CD4-positive, alpha-beta T cell treated with Interleukin-4 for 1 hour (primary cell): ENCODE measurements around the gene RPL32.
"Not testable (repeated sequence)": the region's sequence is repeated elsewhere in the genome, so short reads cannot be mapped to it uniquely, and the experiment has no call there.

ENCODE experiments used
- DNase-seq, 2 donors: peaks; one replicate each; pipeline ENCODE4 v3.0.0-alpha.2; 2020 to 2022

RPL32 gene

DNA sequence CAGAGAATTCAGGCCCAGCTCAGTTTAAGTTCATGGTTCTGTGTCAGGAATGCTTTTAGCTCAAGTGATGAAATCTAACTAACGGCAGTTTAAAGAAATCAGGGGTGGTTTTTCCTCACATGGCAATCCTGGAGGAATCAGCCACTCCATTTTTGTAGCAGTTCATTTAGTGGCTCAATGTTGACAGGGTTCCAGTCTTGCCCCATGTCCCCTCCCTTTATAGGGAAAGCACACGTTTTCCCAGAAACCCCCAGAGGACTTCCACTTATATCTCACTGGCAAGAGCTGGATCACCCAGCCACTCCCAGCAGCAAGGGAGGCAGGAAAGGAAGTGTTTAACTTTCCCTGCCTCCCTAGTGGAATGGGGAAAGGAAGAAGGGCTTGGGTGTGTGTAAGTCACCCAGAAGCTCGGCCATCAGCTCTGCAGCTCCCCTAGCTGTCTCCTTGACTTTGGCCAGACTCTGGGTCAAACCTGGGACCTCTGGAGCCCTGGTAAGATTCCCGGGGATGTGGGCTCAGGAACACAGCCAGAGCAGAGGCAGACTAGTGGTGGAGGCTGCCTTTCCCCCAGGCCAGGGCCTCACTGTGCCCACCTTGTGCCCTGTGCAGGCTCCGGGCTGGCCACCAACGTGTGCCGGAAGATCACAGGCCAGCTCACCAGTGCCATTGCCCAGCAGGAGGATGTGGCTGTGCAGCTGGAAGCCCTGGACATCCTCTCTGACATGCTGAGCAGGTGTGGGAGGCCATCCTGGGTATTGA lies 33.6 kb downstream of the RPL32 start:
- DNase-seq, result no peak

DNA sequence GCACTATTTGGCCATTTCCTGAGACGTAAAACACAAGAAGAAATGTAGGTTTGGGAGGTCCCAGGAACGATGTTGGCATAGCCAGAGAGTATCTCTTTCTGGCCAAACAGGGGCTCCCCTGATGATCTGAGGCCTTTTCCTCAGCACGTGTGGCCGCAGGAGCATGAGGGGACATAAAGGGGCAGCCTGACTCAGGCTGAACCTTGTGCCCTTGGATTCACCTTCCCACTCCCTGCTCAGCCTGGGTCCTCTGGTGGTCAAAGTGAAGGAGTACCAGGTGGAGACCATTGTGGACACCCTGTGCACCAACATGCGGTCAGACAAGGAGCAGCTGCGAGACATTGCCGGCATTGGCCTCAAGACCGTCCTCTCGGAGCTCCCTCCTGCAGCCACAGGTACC lies 34.3 kb downstream of the RPL32 start:
- no peak for DNase-seq

DNA sequence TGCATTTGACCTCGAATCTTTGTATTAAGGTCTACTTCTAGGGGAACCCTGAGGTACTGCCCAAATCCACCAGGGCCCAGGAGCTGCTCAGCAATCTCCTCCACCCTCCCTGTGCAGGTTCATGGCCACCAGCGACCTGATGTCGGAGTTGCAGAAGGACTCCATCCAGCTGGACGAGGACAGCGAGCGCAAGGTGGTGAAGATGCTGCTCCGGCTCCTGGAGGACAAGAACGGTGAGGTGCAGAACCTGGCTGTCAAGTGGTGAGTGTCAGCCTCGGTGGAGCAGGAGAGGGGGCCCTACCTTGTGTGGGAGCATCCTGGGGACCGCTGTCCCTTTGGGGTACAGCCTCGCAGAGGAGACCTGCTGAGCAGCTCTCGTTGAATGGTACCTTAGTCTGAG lies 38.0 kb downstream of the RPL32 start:
- DNase-seq, result no peak

DNA sequence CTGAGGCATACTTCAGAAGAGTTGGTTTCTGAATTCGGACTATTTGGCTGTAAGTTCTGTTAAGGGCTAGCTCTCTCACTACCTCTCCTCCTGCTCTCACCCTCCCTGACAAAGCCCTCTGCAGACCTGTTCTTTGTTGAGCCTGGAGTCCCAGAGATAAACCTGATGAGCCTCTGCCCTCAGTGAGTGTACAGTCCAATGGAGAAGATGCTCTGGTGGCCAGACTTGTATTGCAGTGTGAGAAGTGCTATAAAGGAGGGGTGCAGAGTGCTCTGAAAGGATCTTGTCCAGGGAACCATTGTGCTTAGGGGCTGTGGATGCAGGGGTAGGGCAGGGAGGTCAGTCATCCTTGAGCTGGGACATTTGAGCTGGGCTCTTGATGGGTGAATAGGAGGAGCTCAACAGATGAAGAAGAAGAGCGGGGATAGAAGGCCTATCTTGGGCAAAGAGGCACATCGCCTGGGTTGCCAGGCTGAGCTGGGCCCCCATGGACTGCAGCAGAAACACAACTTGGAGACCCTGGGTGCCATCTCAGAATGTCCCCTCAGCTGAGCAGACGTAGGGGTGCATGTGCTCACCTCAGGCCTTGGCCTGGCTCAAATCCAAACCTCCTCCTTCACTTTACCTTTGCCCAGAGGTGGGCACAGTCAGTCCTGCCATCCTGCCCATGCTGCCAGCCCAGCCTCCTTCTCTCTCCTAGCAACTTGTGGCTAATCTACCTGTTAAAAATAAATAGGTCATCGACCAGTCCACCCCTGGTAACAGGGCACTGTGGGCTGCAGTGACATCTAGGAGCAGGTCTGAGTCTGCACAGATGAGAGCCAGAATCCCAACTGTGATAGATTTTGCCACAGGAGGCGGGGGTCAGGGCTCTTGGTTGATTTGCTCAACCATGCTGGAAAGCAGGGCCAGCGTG lies 41.6 kb downstream of the RPL32 start:
- DNase-seq, result no peak

DNA sequence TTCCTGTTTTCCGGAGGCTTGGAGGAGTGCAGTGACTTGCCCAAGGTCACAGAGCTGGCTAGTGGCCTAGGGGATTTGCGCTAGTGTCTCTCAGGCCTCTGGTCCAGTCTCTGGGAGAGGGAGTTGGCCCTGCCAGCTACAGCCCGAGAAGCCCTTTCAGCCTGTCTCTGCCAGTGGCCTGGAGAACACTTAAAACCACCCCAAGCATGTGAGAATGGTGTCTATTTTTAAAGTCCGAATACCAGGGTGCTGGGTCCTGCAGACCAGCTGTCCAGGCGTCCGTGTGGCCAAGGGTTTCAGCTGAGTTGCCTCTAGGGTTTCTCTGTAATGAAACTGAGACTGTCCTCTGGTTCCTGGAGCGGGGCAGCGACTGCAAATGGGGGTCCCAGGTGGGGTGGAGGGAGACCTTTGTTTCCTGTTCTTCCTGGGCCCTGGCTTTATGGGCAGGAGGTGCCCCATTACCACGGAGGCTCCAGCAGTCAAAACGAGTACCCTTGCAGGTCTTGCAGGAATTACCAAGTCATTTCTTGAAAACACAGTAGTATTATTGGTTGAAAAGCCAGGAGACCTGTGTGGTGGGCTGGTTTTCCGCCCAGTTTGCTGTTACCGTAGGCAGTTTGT lies 42.7 kb downstream of the RPL32 start:
- no peak for DNase-seq

DNA sequence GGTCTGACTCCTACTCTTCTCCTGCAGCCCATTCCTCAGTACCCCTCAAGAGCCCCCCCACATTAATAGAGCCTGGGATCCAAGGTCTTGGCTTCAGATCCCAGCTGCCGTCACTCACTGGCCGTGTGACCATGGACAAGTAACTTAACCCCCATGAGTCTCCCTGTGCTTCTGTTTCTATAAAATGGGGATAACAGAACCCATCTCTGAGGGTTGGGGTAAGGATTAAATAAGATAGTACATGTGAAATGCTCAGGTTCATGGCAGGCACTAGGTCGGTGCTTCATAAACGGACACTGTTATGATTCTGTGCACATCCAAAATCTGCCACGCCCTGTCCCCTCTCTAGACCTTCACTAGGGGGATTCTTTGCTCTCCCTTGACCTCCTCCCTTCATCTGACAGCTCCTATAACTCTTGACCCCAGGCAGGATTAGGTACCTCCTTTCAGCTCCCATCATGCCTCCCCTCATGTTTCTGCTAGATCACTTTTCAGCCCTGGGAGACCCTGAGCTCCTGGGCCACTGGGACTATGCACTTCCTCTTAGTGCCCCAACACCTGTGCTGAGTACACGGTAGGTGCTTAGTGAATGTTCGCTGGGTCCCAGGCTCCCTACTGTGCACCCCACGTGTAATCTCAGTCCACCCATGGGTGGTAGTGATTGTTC lies 43.3 kb downstream of the RPL32 start:
- no peak for DNase-seq

DNA sequence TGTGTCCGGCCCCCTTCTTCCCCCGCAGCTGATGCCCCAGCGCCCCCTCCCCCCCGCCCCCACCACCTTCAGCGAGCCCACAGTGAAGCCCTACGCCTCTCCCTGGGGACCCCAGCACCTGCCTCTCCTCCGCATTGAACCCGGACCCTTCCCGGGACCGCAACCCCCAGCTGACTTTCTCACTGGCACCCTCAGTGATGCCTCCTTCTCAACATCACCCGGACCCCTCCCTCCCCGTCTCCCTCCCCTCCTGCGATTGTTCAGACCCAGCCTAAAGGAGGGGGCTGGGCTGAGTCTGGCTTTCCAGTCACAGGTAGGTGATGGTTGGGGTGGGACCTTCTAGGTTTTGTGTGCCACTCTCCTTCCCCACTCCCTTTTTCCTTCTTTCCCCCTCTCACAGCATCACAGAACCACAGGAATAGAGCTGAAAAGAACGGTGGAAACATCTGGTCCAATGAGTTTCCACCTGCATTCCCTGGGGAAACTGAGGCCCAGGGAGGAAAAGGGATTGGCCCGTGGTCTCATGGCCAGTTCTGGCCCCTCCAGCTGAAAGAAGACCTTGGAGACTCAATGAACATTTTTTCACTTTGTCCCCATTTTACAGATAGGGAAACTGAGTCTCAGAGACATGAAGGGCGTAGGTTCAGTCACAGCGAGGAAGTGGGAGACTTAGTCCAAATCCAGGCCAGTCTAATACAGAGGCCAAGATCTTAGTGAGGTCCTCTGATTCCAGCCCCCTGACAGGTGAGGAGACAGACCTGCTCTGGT lies 44.1 kb downstream of the RPL32 start:
- DNase-seq, result no peak

DNA sequence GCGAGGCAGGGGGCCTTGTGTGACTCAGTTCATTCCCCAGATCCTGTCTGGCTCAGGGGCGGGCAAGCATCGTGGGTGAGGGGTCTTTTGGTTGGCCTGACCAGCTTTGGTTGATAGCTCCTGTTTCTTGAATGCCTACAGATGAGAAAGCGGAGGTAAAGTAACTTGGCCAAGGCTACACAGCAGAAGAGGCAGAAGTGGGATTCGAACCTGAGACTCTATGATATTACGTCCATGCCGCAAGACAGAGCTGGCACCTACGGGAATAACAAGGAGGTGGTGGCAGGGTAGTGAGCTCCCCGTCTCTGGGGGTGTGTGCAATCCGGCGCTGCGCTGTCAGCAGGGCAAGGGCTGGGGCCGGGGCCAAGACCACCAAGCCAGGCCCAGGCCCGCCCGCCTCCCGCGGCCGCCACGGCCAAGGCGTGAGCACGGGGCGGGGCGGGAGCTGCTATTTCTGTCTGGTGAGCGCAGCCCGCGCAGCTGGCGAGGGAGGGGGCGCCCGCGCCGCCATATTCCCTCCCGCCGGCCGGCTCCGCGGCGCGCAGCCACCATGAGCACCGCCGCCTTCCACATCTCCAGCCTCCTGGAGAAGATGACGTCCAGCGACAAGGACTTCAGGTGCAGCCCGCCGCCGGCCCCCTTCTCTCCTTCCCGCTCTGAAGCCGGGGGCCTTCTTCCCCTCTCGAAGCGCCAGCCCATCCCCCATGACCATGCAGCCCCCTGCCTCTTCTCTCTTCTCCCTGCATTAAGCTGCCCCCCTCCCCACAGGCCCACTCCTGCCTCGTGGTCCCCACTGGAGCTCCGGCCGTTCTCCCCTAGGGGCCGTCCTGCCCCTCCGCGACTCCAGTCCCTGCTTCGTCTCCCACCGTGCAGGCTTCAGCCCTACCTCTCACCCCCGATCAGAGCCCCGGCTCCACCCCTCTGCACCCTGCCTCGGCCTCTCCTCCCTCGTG lies 44.9 kb downstream of the RPL32 start, which contains the start of gene CAND2:
Gene CAND2, plus strand, starts transcription at position 510 of the 953 bp plus-strand sequence. Its CDS starts 41 bp downstream, at position 551.
- DNase-seq, result peak; percentile 18 to 24

DNA sequence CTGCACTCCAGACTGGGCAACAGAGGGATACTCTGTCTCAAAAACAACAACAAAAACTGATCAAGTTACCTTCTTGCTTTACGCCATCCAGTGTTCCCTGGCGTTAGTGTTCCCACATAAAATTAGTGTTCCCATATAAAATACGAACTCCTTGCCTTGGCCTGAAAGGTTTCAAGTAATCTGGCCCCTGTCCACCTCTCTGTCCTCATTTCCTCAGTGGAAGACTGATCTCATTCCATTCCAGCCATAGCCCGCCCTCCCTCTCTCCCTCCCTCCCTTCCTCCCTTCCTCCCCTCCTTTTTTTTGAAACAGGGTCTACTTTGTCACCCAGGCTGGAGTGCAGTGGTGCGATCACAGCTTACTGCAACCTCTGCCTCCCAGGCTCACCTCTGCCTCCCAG lies 47.7 kb downstream of the RPL32 start:
- no peak for DNase-seq

DNA sequence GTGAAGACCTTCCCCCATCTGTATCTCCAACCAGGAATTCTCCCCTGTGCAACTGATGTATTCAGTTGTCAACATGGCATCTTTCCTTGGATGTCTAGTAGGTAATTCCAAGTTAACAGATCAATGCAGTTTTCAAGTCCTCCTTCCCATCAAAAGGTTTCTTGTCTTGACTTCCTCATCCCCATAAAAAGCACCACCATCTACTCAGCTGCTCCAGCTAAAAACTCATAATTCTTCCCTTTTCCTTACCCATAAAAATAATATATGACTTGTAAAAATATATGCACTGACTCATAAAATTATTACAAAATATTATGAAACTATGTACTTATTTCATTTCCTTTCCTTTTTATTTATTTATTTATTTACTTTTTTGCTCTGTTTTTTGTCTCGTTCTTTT lies 49.9 kb downstream of the RPL32 start:
- DNase-seq, result no peak

DNA sequence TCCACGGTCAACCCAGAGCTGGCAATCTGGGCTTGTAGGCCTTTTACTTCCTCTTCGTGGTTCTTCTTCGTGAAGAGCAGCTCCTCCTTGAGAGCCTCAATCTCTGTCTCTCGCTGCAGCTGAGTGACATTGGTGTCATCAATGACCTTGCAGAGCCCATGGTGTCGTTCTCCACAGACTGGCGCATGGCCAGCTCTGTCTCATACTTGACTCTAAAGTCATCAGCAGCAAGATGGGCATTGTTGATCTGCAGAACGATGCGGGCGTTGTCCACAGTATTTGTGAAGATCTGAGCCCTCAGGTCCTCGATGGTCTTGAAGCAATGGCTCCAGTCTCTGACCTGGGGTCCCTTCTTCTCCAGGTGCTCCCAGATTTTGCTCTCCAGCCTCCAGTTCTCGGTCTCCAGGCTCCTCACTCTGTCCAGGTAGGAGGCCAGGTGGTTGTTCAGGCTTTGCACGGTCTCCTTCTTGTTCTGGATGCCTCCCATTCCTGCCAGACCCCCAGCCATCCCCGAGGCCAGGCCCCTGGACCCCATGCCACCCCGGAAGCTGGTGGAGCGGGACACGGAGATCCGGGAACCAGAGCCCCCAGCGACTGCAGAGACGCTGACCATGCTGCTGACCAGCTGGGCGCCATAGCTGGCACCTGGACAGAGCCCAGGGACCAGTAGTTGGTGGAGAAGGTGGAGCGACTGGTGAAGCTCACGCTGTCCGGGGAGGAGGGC lies 53.2 kb downstream of the RPL32 start:
- not testable (repeated sequence) for DNase-seq

DNA sequence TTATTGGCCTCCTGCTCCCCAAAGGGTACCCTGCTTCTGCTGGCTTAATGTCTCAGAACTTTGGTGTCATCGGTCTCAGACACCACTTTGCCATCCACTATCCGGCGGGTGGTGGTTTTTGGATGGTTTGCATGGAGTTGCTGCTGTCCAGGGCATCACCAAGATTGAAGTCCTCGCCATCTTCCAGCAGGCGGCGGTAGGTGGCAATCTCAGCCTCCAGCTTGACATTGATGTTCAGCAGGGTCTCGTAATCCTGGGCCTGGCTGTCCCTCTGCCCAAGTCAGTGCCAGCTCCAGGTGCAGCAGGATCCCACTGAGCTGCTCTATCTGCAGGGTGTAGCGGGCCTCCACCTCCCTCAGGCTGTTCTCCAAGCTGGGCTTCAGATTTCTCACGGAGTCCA lies 54.0 kb downstream of the RPL32 start:
- peak in 1 of 2 donors; percentile 59 for DNase-seq

DNA sequence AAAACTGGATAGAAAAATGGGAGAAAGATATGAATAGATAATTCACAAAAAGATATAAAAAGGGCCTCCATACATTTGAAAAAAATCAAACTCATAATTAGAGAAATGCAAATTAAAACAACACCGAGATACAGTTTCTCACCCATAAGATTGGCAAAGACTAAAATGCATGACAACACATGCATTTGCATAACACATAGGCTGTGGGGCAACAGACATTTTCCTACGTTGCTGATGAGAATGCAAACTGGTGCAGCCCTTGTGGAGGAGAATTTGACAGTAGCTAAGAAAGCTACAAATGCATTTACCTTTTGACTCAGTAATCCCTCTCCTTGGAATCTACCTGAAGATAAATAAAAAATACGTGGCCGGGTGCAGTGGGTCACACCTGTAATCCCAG lies 56.3 kb downstream of the RPL32 start:
- DNase-seq, result no peak
